ENCODE measurements around the gene GMPR. TPM values are rescaled to one million over a fixed set of nuclear protein-coding genes. Genes with fewer than 3 reads are reported as not detected.
A peak's percentile ranks its signal among the peaks of the same experiment; 100 is the strongest.

GMPR gene
- total RNA-seq, 1 experiment from 2014 or later: 24.0 TPM

DNA sequence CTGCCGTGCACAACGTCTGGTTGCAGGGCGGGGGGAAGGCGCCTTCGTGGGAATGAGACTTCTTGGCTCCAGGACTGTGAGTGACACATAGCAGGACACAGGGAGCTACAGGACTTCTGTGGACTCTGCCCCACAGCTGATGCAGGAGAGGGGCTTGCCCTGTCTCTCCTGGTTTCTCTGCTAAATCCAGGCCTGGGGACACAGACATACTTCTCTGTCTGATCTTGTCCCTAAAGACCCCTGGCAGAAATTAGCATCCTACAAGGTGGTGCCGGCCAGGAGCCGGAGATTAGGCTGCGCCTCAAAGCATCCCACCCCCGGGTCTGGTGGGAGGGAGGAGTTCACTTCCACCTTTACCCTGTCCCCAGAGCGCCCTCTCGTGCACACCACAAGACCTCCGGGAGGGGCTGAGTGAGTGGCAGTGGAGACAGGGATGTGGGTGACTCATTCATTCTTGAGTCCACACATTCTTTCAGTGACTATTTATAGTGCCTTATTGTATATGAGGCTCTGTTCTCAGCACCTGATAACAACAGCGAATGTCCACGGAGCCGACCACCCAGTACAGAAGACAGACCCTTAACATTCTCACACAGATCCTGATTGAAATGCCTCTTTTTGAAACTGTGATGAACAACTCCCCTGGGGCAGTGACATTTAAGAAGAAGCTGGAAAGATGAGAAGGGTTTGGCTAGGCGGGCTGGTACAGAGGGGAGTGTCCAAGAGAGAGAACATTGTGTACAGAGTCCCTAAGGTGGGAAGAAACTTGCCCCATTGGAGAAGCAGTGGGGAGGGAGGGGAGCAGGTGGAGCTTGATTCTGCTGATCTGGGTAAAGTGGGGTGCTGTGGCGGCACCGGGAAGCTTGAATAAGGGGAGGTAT is 39.0 kb downstream of the GMPR start:
- RAD21 ChIA-PET (ENCODE audit: low non-redundant PET in 1 of 2, low total read pairs in 2 of 2, uncharacterized antibody in 2 of 2, unreplicated experiment in 2 of 2): interaction anchor here in 1 of 2 experiments (0.6 to 1.4 kb wide), 2 partner anchors 8 to 38 kb away, joined by 3 to 4 read pairs; no protein-coding TSS in a partner anchor
- TF ChIP-seq TCF7L2 (IDR thresholded peaks at IDR 0.05; ENCODE audit: borderline replicate concordance, extremely low read depth, insufficient read depth, insufficient read length) (no peak), POLR2AphosphoS5 (IDR thresholded peaks at IDR 0.05; ENCODE audit: low read depth, low read length) (no peak), ZFX (IDR thresholded peaks at IDR 0.05) (no peak), CEBPB (IDR thresholded peaks at IDR 0.05; ENCODE audit: low read depth) (no peak), SRF (IDR thresholded peaks at IDR 0.05; ENCODE audit: low read depth) (no peak), ELF1 (IDR thresholded peaks at IDR 0.05; ENCODE audit: borderline replicate concordance, low read depth) (no peak), RAD21 (IDR thresholded peaks at IDR 0.05; ENCODE audit: low read depth) (peak; percentile 84), EZH2 (IDR thresholded peaks at IDR 0.05) (no peak), SP1 (IDR thresholded peaks at IDR 0.05; ENCODE audit: low read depth) (peak; percentile 57), SIN3A (IDR thresholded peaks at IDR 0.05; ENCODE audit: low read depth) (no peak), CBX3 (IDR thresholded peaks at IDR 0.05; ENCODE audit: low read depth) (peak; percentile 59; the same call in 1 of the 2 replicates), YY1 (IDR thresholded peaks at IDR 0.05; ENCODE audit: extremely low read depth, insufficient replicate concordance, low read depth, low read length) (peak; percentile 6), EZH2phosphoT487 (IDR thresholded peaks at IDR 0.05; ENCODE audit: borderline replicate concordance) (no peak), EGR1 (IDR thresholded peaks at IDR 0.05; ENCODE audit: low read depth) (peak; percentile 61), JUND (IDR thresholded peaks at IDR 0.05) (peak; percentile 78), FOSL1 (IDR thresholded peaks at IDR 0.05; ENCODE audit: low read depth) (peak; percentile 80), ZNF274 (IDR thresholded peaks at IDR 0.05; ENCODE audit: low read depth, low read length) (no peak), POLR2A (IDR thresholded peaks at IDR 0.05; ENCODE audit: borderline replicate concordance, extremely low read depth, insufficient read depth, insufficient read length) (no peak)
- TF ChIP-seq, protein P1, sequence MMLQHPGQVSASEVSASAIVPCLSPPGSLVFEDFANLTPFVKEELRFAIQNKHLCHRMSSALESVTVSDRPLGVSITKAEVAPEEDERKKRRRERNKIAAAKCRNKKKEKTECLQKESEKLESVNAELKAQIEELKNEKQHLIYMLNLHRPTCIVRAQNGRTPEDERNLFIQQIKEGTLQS (IDR thresholded peaks at IDR 0.05): no peak
- TF ChIP-seq, protein P2, sequence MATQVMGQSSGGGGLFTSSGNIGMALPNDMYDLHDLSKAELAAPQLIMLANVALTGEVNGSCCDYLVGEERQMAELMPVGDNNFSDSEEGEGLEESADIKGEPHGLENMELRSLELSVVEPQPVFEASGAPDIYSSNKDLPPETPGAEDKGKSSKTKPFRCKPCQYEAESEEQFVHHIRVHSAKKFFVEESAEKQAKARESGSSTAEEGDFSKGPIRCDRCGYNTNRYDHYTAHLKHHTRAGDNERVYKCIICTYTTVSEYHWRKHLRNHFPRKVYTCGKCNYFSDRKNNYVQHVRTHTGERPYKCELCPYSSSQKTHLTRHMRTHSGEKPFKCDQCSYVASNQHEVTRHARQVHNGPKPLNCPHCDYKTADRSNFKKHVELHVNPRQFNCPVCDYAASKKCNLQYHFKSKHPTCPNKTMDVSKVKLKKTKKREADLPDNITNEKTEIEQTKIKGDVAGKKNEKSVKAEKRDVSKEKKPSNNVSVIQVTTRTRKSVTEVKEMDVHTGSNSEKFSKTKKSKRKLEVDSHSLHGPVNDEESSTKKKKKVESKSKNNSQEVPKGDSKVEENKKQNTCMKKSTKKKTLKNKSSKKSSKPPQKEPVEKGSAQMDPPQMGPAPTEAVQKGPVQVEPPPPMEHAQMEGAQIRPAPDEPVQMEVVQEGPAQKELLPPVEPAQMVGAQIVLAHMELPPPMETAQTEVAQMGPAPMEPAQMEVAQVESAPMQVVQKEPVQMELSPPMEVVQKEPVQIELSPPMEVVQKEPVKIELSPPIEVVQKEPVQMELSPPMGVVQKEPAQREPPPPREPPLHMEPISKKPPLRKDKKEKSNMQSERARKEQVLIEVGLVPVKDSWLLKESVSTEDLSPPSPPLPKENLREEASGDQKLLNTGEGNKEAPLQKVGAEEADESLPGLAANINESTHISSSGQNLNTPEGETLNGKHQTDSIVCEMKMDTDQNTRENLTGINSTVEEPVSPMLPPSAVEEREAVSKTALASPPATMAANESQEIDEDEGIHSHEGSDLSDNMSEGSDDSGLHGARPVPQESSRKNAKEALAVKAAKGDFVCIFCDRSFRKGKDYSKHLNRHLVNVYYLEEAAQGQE (IDR thresholded peaks at IDR 0.05; ENCODE audit: low read depth): no peak
- TF ChIP-seq, protein P3, sequence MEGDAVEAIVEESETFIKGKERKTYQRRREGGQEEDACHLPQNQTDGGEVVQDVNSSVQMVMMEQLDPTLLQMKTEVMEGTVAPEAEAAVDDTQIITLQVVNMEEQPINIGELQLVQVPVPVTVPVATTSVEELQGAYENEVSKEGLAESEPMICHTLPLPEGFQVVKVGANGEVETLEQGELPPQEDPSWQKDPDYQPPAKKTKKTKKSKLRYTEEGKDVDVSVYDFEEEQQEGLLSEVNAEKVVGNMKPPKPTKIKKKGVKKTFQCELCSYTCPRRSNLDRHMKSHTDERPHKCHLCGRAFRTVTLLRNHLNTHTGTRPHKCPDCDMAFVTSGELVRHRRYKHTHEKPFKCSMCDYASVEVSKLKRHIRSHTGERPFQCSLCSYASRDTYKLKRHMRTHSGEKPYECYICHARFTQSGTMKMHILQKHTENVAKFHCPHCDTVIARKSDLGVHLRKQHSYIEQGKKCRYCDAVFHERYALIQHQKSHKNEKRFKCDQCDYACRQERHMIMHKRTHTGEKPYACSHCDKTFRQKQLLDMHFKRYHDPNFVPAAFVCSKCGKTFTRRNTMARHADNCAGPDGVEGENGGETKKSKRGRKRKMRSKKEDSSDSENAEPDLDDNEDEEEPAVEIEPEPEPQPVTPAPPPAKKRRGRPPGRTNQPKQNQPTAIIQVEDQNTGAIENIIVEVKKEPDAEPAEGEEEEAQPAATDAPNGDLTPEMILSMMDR (IDR thresholded peaks at IDR 0.05 in 2 of 3, conservative IDR thresholded peaks at IDR 0.05 in 1 of 3; ENCODE audit: borderline replicate concordance in 1 of 3, insufficient read depth in 1 of 3, low read depth in 2 of 3, low read length in 2 of 3): peak; percentile 69 to 85 (median 80)
- TF ChIP-seq, protein P4, sequence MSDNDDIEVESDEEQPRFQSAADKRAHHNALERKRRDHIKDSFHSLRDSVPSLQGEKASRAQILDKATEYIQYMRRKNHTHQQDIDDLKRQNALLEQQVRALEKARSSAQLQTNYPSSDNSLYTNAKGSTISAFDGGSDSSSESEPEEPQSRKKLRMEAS (IDR thresholded peaks at IDR 0.05): no peak

More for the DNA sequence above, 39.0 kb downstream of the GMPR start:
- ChIA-PET CTCF (interaction anchor here (0.6 to 2.3 kb wide), 5 partner anchors 38 to 809 kb away, joined by 3 to 9 read pairs (median 4); partner anchors contain the start of genes ATXN1 and GMPR), POLR2A (no interaction called here)
- peak; percentile 83 for DNase-seq (ENCODE audit: low read depth, low spot score)
- Histone ChIP-seq H2AFZ (ENCODE audit: low read depth, low read length, poor library complexity, severe bottlenecking) (peak overlapping the region; percentile 79), H3K9me3 (ENCODE audit: control insufficient read depth in 1 of 2, insufficient read depth in 1 of 2, low read depth in 1 of 2, low read length in 2 of 2) (no peaks in the 10 kb centered on the region), H3K27me3 (ENCODE audit: insufficient read depth, low read length) (no peaks in the 10 kb centered on the region), H3K27ac (ENCODE audit: low read depth, low read length) (peak overlapping the region; percentile 74), H3K4me1 (ENCODE audit: control insufficient read depth in 1 of 2, insufficient read depth in 2 of 2, low read length in 2 of 2) (peaks cover 26 to 27% of the 10 kb centered on the region in 2 experiments), H3K9ac (ENCODE audit: low read length) (peak overlapping the region; percentile 51), H4K20me1 (ENCODE audit: insufficient read depth) (no peaks in the 10 kb centered on the region), H3K79me2 (ENCODE audit: insufficient read depth, low read length) (no peaks in the 10 kb centered on the region), H3K9me2 (ENCODE audit: insufficient read depth) (no peaks in the 10 kb centered on the region), H3K4me3 (replicated peaks in 1 of 2; ENCODE audit: low read depth in 1 of 2, low read length in 2 of 2) (peak overlapping the region in 1 of 2 experiments; percentile 50; a peak in 3 of 4 replicates), H3K4me2 (ENCODE audit: low read length) (peak overlapping the region; percentile 86), H3K36me3 (ENCODE audit: control insufficient read depth in 1 of 2, insufficient read depth in 2 of 2, low read length in 2 of 2) (no peaks in the 10 kb centered on the region)
- intact Hi-C loops (cut with micrococcal nuclease): loop anchor here (1.0 kb wide), 1 partner anchor 38 kb away; no protein-coding TSS in a partner anchor
- peak; percentile 96 for ATAC-seq
- no TSS peak for BruUV-seq (replicated peaks)
